HEK293T (cell line): Measurements from ENCODE around the gene GPD2.
"Not testable (repeated sequence)": the region's sequence is repeated elsewhere in the genome, so short reads cannot be mapped to it uniquely, and the experiment has no call there.

Experiments used
- CTCF ChIA-PET: fragments of 350-600 bp; formaldehyde crosslinking; extraction: SDS; loops from one replicate; lab custom pipeline; 2021; ENCODE audit warnings: antibody characterized with exemption, inconsistent platforms; lab: Yijun Ruan, JAX
- POLR2A ChIA-PET: fragments of 350-600 bp; formaldehyde crosslinking; extraction: SDS; loops from one replicate; lab custom pipeline; 2020; ENCODE audit warnings: antibody characterized with exemption, inconsistent platforms; lab: Yijun Ruan, JAX
- DNase-seq: peaks from one replicate; pipeline ENCODE4 v3.0.0; 2012; ENCODE audit warnings: mixed read lengths; ENCODE audit errors: extremely low spot score
- ARNT ChIP-seq: fragments of 450-650 bp; IDR thresholded peaks from 2 replicates; pipeline ENCODE4 v1.6.1; 2017; ENCODE audit warnings: mild to moderate bottlenecking
- BHLHE40 ChIP-seq: fragments of 450-650 bp; IDR thresholded peaks from 2 replicates; pipeline ENCODE4 v1.6.1; 2016; ENCODE audit warnings: mild to moderate bottlenecking, moderate library complexity, borderline replicate concordance
- CTBP1 ChIP-seq: fragments of 450-650 bp; IDR thresholded peaks from 2 replicates; pipeline ENCODE4 v1.6.1; 2016; ENCODE audit warnings: borderline replicate concordance
- ELF4 ChIP-seq: fragments of 450-650 bp; IDR thresholded peaks from 2 replicates; pipeline ENCODE4 v1.6.1; 2017; ENCODE audit warnings: antibody characterized with exemption
- FOXA1 ChIP-seq: fragments of 450-650 bp; IDR thresholded peaks from 2 replicates; pipeline ENCODE4 v1.6.1; 2016; ENCODE audit warnings: mild to moderate bottlenecking
- FOXK2 ChIP-seq: fragments of 450-650 bp; IDR thresholded peaks from 2 replicates; pipeline ENCODE4 v1.6.1; 2016; ENCODE audit warnings: mild to moderate bottlenecking
- FOXM1 ChIP-seq: fragments of 450-650 bp; IDR thresholded peaks from 2 replicates; pipeline ENCODE4 v1.6.1; 2017; ENCODE audit warnings: mild to moderate bottlenecking, borderline replicate concordance
- HDGF ChIP-seq: fragments of 450-650 bp; IDR thresholded peaks from 2 replicates; pipeline ENCODE4 v1.6.1; 2017; ENCODE audit warnings: antibody characterized with exemption, borderline replicate concordance
- L3MBTL2 ChIP-seq: fragments of 450-650 bp; conservative IDR thresholded peaks from 2 replicates; pipeline ENCODE4 v1.6.1; 2016; ENCODE audit warnings: mild to moderate bottlenecking
- LEF1 ChIP-seq: fragments of 450-650 bp; IDR thresholded peaks from 2 replicates; pipeline ENCODE4 v1.6.1; 2017; ENCODE audit warnings: mild to moderate bottlenecking, borderline replicate concordance
- NFRKB ChIP-seq: fragments of 450-650 bp; IDR thresholded peaks from 2 replicates; pipeline ENCODE4 v1.6.1; 2016; ENCODE audit warnings: mild to moderate bottlenecking, moderate library complexity
- SP1 ChIP-seq: fragments of 450-650 bp; IDR thresholded peaks from 2 replicates; pipeline ENCODE4 v1.6.1; 2017
- SUZ12 ChIP-seq: fragments of 450-650 bp; IDR thresholded peaks from 2 replicates; pipeline ENCODE4 v1.6.1; 2016; ENCODE audit warnings: mild to moderate bottlenecking
- TARDBP ChIP-seq: fragments of 450-650 bp; IDR thresholded peaks from 2 replicates; pipeline ENCODE4 v1.6.1; 2016
- ZNF384 ChIP-seq: fragments of 450-650 bp; IDR thresholded peaks from 2 replicates; pipeline ENCODE4 v1.6.1; 2016
- TF ChIP-seq, protein P1 (sequence below): fragments of 450-650 bp; IDR thresholded peaks from 2 replicates; pipeline ENCODE4 v1.6.1; 2016

GPD2 gene

DNA sequence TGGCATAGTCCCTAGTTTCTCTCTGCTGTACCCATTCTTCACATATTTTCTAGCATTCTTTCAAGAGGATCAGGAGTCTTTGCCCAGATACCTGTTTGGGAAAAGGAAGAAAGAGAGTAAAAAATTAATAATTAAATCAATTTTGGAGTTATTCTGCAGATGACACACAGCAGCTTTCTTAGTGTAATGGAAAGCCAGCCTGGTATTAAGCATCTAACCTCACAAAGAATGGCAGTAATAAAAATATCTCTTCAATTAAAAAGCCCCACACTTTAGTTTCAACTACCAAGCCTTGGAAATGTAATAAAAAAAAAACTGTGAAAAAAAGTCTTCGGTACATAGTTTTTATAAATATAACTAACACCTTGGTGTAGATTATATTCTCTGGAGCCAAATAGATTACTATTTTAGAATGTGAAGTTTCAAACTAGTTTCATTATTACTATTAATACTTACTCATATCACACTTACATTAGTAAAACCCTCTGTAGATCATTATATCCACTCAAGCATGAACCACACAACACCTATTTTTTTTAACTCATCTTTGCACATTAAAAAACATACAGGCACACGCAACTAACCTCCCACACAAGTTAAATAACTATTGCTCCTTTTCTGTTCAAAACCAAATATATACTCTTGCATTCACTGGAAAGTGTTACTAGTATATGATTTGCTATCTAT lies 90.9 kb downstream of the GPD2 start:
- CTCF ChIA-PET, result no interaction called here
- POLR2A ChIA-PET, result no interaction called here
- no peak for DNase-seq
- TF ChIP-seq TARDBP (no peak), ELF4 (no peak), FOXK2 (no peak), LEF1 (no peak), SP1 (no peak), FOXA1 (no peak), BHLHE40 (no peak), ZNF384 (no peak), L3MBTL2 (no peak), NFRKB (no peak), FOXM1 (no peak), HDGF (no peak), SUZ12 (no peak), CTBP1 (no peak), ARNT (no peak)
- TF ChIP-seq, protein P1, sequence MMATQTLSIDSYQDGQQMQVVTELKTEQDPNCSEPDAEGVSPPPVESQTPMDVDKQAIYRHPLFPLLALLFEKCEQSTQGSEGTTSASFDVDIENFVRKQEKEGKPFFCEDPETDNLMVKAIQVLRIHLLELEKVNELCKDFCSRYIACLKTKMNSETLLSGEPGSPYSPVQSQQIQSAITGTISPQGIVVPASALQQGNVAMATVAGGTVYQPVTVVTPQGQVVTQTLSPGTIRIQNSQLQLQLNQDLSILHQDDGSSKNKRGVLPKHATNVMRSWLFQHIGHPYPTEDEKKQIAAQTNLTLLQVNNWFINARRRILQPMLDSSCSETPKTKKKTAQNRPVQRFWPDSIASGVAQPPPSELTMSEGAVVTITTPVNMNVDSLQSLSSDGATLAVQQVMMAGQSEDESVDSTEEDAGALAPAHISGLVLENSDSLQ, result no peak

DNA sequence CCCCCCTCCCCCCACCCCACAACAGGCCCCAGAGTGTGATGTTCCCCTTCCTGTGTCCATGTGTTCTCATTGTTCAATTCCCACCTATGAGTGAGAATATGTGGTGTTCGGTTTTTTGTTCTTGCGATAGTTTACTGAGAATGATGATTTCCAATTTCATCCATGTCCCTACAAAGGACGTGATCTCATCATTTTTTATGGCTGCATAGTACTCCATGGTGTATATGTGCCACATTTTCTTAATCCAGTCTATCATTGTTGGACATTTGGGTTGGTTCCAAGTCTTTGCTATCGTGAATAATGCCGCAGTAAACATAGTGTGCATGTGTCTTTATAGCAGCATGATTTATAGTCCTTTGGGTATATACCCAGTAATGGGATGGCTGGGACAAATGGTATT lies 92.4 kb downstream of the GPD2 start:
- POLR2A ChIA-PET, DNase-seq, CTCF ChIA-PET: not testable (repeated sequence)

DNA sequence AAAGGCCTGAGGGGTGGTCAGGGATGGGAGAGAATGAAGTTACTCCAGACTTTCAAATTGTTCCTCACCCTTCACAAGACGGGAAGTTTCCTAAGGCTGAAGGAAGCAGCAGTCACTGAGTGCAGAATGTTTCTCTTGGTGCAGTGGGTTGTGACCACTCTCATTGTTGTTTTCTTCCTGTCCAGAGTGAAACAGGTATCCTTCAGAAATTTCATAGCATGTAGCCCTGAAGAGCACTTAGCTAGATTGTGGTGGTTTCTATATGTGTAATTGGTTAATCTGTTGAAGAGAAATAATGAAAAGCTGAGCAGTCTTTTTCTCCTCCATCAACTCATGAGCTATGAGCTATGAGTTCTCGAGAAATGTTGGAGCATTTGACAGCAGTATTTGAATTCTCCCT lies 96.8 kb downstream of the GPD2 start:
- POLR2A ChIA-PET, result no interaction called here
- DNase-seq, result no peak
- CTCF ChIA-PET, result no interaction called here
- TF ChIP-seq BHLHE40 (no peak), SUZ12 (no peak), FOXA1 (no peak), NFRKB (no peak)
- TF ChIP-seq, protein P1, result no peak

DNA sequence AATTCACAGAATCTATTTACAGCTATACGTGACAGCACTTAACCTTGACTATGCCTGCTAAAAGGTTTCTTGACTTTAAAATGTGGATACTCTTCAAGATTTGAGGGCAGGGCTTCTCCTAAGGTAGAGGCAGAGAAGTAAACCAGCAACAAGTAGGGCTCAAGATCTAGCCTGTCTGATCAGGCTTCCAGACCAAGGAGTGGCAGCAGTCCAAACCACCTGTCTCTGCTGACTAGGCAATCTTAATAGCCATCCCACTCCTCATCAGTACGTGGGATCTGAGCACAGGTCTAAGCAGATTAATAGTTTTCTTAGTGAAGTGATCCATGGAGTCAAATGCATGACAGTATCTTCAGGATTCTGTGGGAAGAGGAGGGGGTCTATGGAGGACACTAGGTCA lies 100.4 kb downstream of the GPD2 start:
- TF ChIP-seq SUZ12, result no peak
- no peak for TF ChIP-seq CTBP1
- TF ChIP-seq FOXK2, result no peak
- ChIA-PET POLR2A (no interaction called here), CTCF (no interaction called here)
- no peak for DNase-seq

DNA sequence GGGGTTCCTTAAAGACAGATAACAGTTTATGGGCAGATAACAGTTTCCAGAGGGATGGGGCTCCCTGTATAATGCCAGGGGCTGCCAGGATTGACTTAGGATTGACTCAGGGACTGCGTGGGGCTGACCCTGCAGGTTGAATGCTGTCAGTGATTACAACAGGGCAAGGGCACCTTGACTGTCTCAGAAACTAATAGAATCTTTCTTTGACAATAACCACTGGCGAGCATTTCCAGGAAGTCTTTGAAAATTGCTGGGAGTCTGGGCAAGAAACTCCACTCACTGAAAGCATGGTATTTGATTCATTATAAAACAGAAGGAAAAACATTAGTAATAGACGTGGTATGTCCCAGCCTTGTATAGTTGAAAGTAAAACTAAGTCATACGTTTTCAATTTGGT lies 101.0 kb downstream of the GPD2 start:
- TF ChIP-seq ELF4 (no peak), CTBP1 (no peak), L3MBTL2 (no peak), ZNF384 (no peak), FOXM1 (no peak), LEF1 (no peak), SP1 (no peak), SUZ12 (no peak), HDGF (no peak), BHLHE40 (no peak), FOXA1 (no peak), FOXK2 (no peak)
- TF ChIP-seq, protein P1, result no peak
- CTCF ChIA-PET, result no interaction called here
- no peak for DNase-seq
- POLR2A ChIA-PET, result no interaction called here

DNA sequence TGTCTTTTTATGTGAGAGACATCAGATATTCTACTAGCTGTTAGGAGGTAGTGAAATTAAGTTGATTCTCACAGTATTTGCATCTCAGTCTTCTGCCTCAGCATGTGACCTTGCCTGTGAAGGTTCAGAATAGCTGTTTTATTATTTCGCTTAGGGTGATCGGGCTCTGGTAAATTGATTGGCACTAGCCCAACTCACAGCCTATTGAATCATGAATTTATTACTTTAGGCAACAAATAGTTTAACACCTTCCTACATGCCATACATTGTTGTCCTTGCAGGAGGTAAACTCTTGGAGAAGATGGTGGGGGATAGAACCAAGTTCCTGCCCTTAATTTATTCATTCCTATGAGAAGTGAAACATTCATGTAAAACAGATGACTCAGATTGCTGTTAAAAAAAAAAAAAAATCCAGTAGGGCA lies 101.9 kb downstream of the GPD2 start:
- POLR2A ChIA-PET, result no interaction called here
- TF ChIP-seq ZNF384 (no peak), TARDBP (no peak), LEF1 (no peak), FOXM1 (no peak), BHLHE40 (no peak), ELF4 (no peak), CTBP1 (no peak), L3MBTL2 (no peak), ARNT (no peak), FOXK2 (no peak), SP1 (no peak), NFRKB (no peak), SUZ12 (no peak)
- TF ChIP-seq, protein P1, result no peak
- DNase-seq, result no peak
- CTCF ChIA-PET, result no interaction called here
